Heart right ventricle (tissue), 16 donors: ENCODE data around the gene IGFL4. TPM values are rescaled to one million over a fixed set of nuclear protein-coding genes. Genes with fewer than 3 reads are reported as not detected.

Experiments
- ATAC-seq, 8 donors: fragments of 200-7000 bp; cut with Tn5 transposase; one replicate each; pipeline ENCODE4 v1.9.1; 2020; ENCODE audit warnings: mild to moderate bottlenecking in 8 of 8, moderate library complexity in 8 of 8, moderate number of reproducible peaks in 1 of 8
- DNase-seq, 2 donors: peaks; one replicate each; pipeline ENCODE4 v3.0.0-alpha.2; 2020
- H3K27ac ChIP-seq, 10 donors: fragments of 200-600 bp; sonication (generic) in 2 of 10; one replicate each; pipeline versions ENCODE4 v1.5.0 to v1.8.0; 2020 to 2022; ENCODE audit warnings: mild to moderate bottlenecking in 3 of 10
- H3K27me3 ChIP-seq, 7 donors: fragments of 200-600 bp; one replicate each; pipeline ENCODE4 v1.8.0; 2021 to 2022; ENCODE audit warnings: mild to moderate bottlenecking in 2 of 7
- H3K36me3 ChIP-seq, 9 donors: fragments of 200-600 bp; sonication (generic) in 1 of 9; one replicate each; pipeline versions ENCODE4 v1.5.0 to v1.8.0; 2020 to 2022; ENCODE audit warnings: mild to moderate bottlenecking in 2 of 9
- H3K4me1 ChIP-seq, 9 donors: fragments of 200-600 bp; sonication (generic) in 1 of 9; one replicate each; pipeline versions ENCODE4 v1.5.0 to v1.8.0; 2020 to 2022; ENCODE audit warnings: mild to moderate bottlenecking in 4 of 9
- H3K4me3 ChIP-seq, 10 donors: fragments of 200-600 bp; sonication (generic) in 2 of 10; one replicate each; pipeline versions ENCODE4 v1.5.0 to v1.8.0; 2020 to 2022; ENCODE audit warnings: mild to moderate bottlenecking in 7 of 10, moderate library complexity in 2 of 10
- H3K9me3 ChIP-seq, 11 donors: fragments of 200-600 bp in 10 of 11; sonication (generic) in 2 of 11; one replicate each; pipeline versions ENCODE4 v1.5.0 to v1.8.0; 2013 to 2022; ENCODE audit warnings: mild to moderate bottlenecking in 2 of 11, control low read depth in 1 of 11, moderate library complexity in 1 of 11
- CTCF ChIP-seq, 9 donors: fragments of 200-600 bp; sonication (generic) in 2 of 9; IDR thresholded peaks; one replicate each; pipeline versions ENCODE4 v1.5.0 to v1.8.0; 2021 to 2022; ENCODE audit warnings: antibody characterized with exemption in 9 of 9, mild to moderate bottlenecking in 5 of 9, moderate library complexity in 1 of 9
- WGBS, 2 donors: extraction: QIAGEN DNeasy Blood & Tissue Kit; methylation state at CpG; one replicate each; pipeline ENCODE4 v1.1.7; 2013; ENCODE audit warnings: inconsistent platforms in 1 of 2; 5-methylcytosine and 5-hydroxymethylcytosine counted together
- intact Hi-C, 10 donors: fragments of 100-400 bp; cut with DNase I; formaldehyde crosslinking; loops; one replicate each; pipeline versions ENCODE4 v1.11.1 to v1.14.2; 2022
- polyA plus RNA-seq, 2 donors: library from polyadenylated mRNA; stranded (reverse); fragments of 200-250 nt; gene quantifications; one replicate each; pipeline ENCODE4 v1.2.3, GENCODE V29; 2013
- total RNA-seq, 10 donors: library from RNA; stranded (reverse); fragmentation: NEBNext Ultra II Directional in 3 of 10; extraction: Animal tissue kit (Norgen Biotek cat#: 25700) in 3 of 10; gene quantifications; one replicate each; pipeline versions ENCODE4 v1.2.1 to v1.2.4, GENCODE V29; 2021 to 2023
- donor health status: Arrhythmogenic right ventricular cardiomyopathy.
- donor health status: ischemic (EF 13 %, LVEDD 7.1; RV severe dilation, severe dysfunction).
- donor health status: healthy with polysubstance abuse.
- donor health status: DM: no; HTN: yes; CAD: no.
- donor health status: DM: no; HTN: no; CAD: no.
- donor health status: ischemic (EF 25% LVEDD 6.9; RV normal size, moderate dysfunction).
- donor health status: ischemic (EF 25% LVEDD 5.7; RV mildly dilated, moderate dysfunction).
- donor health status: healthy.
- donor health status: DM: yes; HTN: yes; CAD: no.
- donor health status: Ischemic cardiomyopathy.
- donor health status: ischemic (EF 35%, LVEDD 5.7; RV mildly dilated, moderate dysfunction).
- donor health status: nonischemic (EF 11% LVEDD 7.7; RV severe dilation, severe dysfunction).
- donor health status: DM: yes; HTN: yes; CAD: no.
- donor health status: PGD.
- donor health status: ischemic (EF 29% LVEDD 5.4; RV normal size, mild dysfunction).
- donor health status: nonischemic (EF 23%, LVEDD 6.1; RV moderate dilation, normal function).

Gene IGFL4
- total and polyA plus RNA-seq, 12 donors: not detected

GRCh38 chr19:46017874-46018675 is 22.7 kb downstream of the IGFL4 start:
- Histone ChIP-seq H3K9me3 (no peaks in the 10 kb centered on the region), H3K4me1 (peaks cover 3 to 30% (median 21%) of the 10 kb centered on the region in 9 donors), H3K27ac (no peak overlapping the region), H3K4me3 (no peak overlapping the region), H3K27me3 (peaks cover 0 to 47% (median 31%) of the 10 kb centered on the region in 7 donors), H3K36me3 (peaks cover 0 to 4% (median 0%) of the 10 kb centered on the region in 9 donors)
- no peak for DNase-seq
- no peak for ATAC-seq
- intact Hi-C loops: loop anchor here in 4 of 10 donors (5.0 to 10.0 kb wide), 4 partner anchors 86 to 203 kb away; partner anchors contain the start of gene RSPH6A (in 2 of the 4)
- WGBS, 2 donors: 97% methylated on average over 15 of the region's 15 CpGs
- TF ChIP-seq CTCF (IDR thresholded peaks at IDR 0.05): no peak

GRCh38 chr19:46017095-46017429 is 23.7 kb downstream of the IGFL4 start:
- peak in 5 of 8 donors; percentile 4 to 10 (median 5) for ATAC-seq
- peaks cover 0 to 43% (median 26%) of the 10 kb centered on the region in 7 donors for H3K27me3 ChIP-seq
- no peak for DNase-seq
- 40 to 55% methylated on average over 7 of the region's 7 CpGs for WGBS, 2 donors
- H3K9me3 ChIP-seq: no peaks in the 10 kb centered on the region
- peaks cover 3 to 24% (median 21%) of the 10 kb centered on the region in 9 donors for H3K4me1 ChIP-seq
- peak overlapping the region in 1 of 10 donors; percentile 65 for H3K27ac ChIP-seq
- intact Hi-C loops: loop anchor here in 4 of 10 donors (5.0 to 10.0 kb wide), 4 partner anchors 85 to 202 kb away; partner anchors contain the start of gene RSPH6A (in 2 of the 4)
- H3K36me3 ChIP-seq: peaks cover 0 to 6% (median 0%) of the 10 kb centered on the region in 9 donors
- peak in 5 of 9 donors; percentile 7 to 39 (median 32) for TF ChIP-seq CTCF (IDR thresholded peaks at IDR 0.05)
- peak overlapping the region in 5 of 10 donors; percentile 72 to 81 (median 78) for H3K4me3 ChIP-seq

- H3K4me1 ChIP-seq: peaks cover 3 to 24% (median 21%) of the 10 kb centered on the region in 9 donors
- peak overlapping the region; percentile 45 to 81 (median 74) for H3K4me3 ChIP-seq
- H3K27ac ChIP-seq: peak overlapping the region in 3 of 10 donors; percentile 42 to 65 (median 44)
- ATAC-seq (peak; percentile 78 to 92 (median 89)), DNase-seq (peak; percentile 80 to 84)
- peaks cover 0 to 44% (median 28%) of the 10 kb centered on the region in 7 donors for H3K27me3 ChIP-seq
- H3K36me3 ChIP-seq: peaks cover 0 to 11% (median 0%) of the 10 kb centered on the region in 9 donors
- peak; percentile 84 to 97 (median 92) for TF ChIP-seq CTCF (IDR thresholded peaks at IDR 0.05)
- H3K9me3 ChIP-seq: no peaks in the 10 kb centered on the region
- WGBS, 2 donors: 1% methylated on average over 48 of the region's 48 CpGs
- intact Hi-C loops: loop anchor here in 4 of 10 donors (5.0 to 10.0 kb wide), 4 partner anchors 84 to 202 kb away; partner anchors contain the start of gene RSPH6A (in 2 of the 4)
Observed at GRCh38 chr19:46016426-46017094, 24.2 kb downstream of the IGFL4 start.
